ENCODE results near the gene LRP1B. TPM values are rescaled to one million over a fixed set of nuclear protein-coding genes. Genes with fewer than 3 reads are reported as not detected.

Gene LRP1B
- total RNA-seq, 2 experiments from 2014 or later, result not detected

- no peak overlapping the region for H3K4me3 Mint-ChIP-seq
- H3K36me3 Mint-ChIP-seq (ENCODE audit: low read depth), result no peaks in the 10 kb centered on the region
- CTCF ChIA-PET, result no interaction called here
- H3K27ac Mint-ChIP-seq, result no peak overlapping the region
- no peaks in the 10 kb centered on the region for H3K27me3 Mint-ChIP-seq
- H3K4me1 Mint-ChIP-seq, result no peaks in the 10 kb centered on the region
- peaks cover 15% of the 10 kb centered on the region for H3K9me3 Mint-ChIP-seq (ENCODE audit: low read depth)
- intact Hi-C loops (cut with DNase I, micrococcal nuclease), result no loop called here
- DNase-seq, result no peak
- POLR2A ChIA-PET, result no interaction called here
- no peak for ATAC-seq
These were observed 866.0 kb downstream of the LRP1B start for GRCh38 chr2:141264848-141265247.

GRCh38 chr2:141260911-141261310 lies 869.9 kb downstream of the LRP1B start:
- intact Hi-C loops (cut with DNase I, micrococcal nuclease), result no loop called here
- no peaks in the 10 kb centered on the region for H3K36me3 Mint-ChIP-seq (ENCODE audit: low read depth)
- ChIA-PET CTCF (no interaction called here), POLR2A (no interaction called here)
- no peaks in the 10 kb centered on the region for H3K4me1 Mint-ChIP-seq
- no peak overlapping the region for H3K27ac Mint-ChIP-seq
- peaks cover 11% of the 10 kb centered on the region for H3K9me3 Mint-ChIP-seq (ENCODE audit: low read depth)
- DNase-seq (no peak), ATAC-seq (no peak)
- H3K27me3 Mint-ChIP-seq, result no peaks in the 10 kb centered on the region
- H3K4me3 Mint-ChIP-seq, result no peak overlapping the region

GRCh38 chr2:141259683-141260082 lies 871.1 kb downstream of the LRP1B start:
- Mint-ChIP-seq H3K9me3 (ENCODE audit: low read depth) (peaks cover 6% of the 10 kb centered on the region), H3K27ac (no peak overlapping the region)
- POLR2A ChIA-PET, result no interaction called here

GRCh38 chr2:141242008-141242407 lies 888.8 kb downstream of the LRP1B start:
- H3K36me3 Mint-ChIP-seq (ENCODE audit: low read depth), result no peaks in the 10 kb centered on the region
- no peak for ATAC-seq
- no peaks in the 10 kb centered on the region for H3K4me1 Mint-ChIP-seq
- ChIA-PET POLR2A (no interaction called here), CTCF (no interaction called here)
- no peak overlapping the region for H3K4me3 Mint-ChIP-seq
- intact Hi-C loops (cut with DNase I, micrococcal nuclease), result no loop called here
- no peak for DNase-seq
- no peak overlapping the region for H3K27ac Mint-ChIP-seq
- no peaks in the 10 kb centered on the region for H3K27me3 Mint-ChIP-seq
- no peaks in the 10 kb centered on the region for H3K9me3 Mint-ChIP-seq (ENCODE audit: low read depth)

More at GRCh38 chr2:141259683-141260082, 871.1 kb downstream of the LRP1B start:
- intact Hi-C loops (cut with DNase I, micrococcal nuclease), result no loop called here
- ATAC-seq (no peak), DNase-seq (no peak)
- Mint-ChIP-seq H3K27me3 (no peaks in the 10 kb centered on the region), H3K4me3 (no peak overlapping the region), H3K4me1 (no peaks in the 10 kb centered on the region), H3K36me3 (ENCODE audit: low read depth) (no peaks in the 10 kb centered on the region)
- CTCF ChIA-PET, result no interaction called here

- intact Hi-C loops (cut with DNase I, micrococcal nuclease), result no loop called here
- Mint-ChIP-seq H3K36me3 (ENCODE audit: low read depth) (no peaks in the 10 kb centered on the region), H3K4me1 (no peaks in the 10 kb centered on the region), H3K4me3 (no peak overlapping the region), H3K9me3 (ENCODE audit: low read depth) (peaks cover 16% of the 10 kb centered on the region), H3K27ac (no peak overlapping the region), H3K27me3 (no peaks in the 10 kb centered on the region)
- CTCF ChIA-PET, result interaction anchor here (1.3 kb wide), 1 partner anchor 10 kb away, joined by 3 read pairs; no protein-coding TSS in a partner anchor
- ATAC-seq, result no peak
- POLR2A ChIA-PET, result no interaction called here
- no peak for DNase-seq
These were observed 904.3 kb downstream of the LRP1B start for GRCh38 chr2:141226560-141226959.

- ATAC-seq, result no peak
- Mint-ChIP-seq H3K9me3 (ENCODE audit: low read depth) (peaks cover 7% of the 10 kb centered on the region), H3K36me3 (ENCODE audit: low read depth) (no peaks in the 10 kb centered on the region), H3K4me3 (no peak overlapping the region), H3K27ac (no peak overlapping the region), H3K27me3 (no peaks in the 10 kb centered on the region), H3K4me1 (no peaks in the 10 kb centered on the region)
- ChIA-PET CTCF (no interaction called here), POLR2A (no interaction called here)
- intact Hi-C loops (cut with DNase I, micrococcal nuclease), result no loop called here
- no peak for DNase-seq
These were observed 923.8 kb downstream of the LRP1B start for GRCh38 chr2:141207036-141207385.

- intact Hi-C loops (cut with DNase I, micrococcal nuclease), result no loop called here
- DNase-seq (no peak), ATAC-seq (no peak)
- no peak overlapping the region for H3K4me3 Mint-ChIP-seq
- ChIA-PET POLR2A (no interaction called here), CTCF (no interaction called here)
- no peaks in the 10 kb centered on the region for H3K27me3 Mint-ChIP-seq
- H3K36me3 Mint-ChIP-seq (ENCODE audit: low read depth), result no peaks in the 10 kb centered on the region
- no peak overlapping the region for H3K27ac Mint-ChIP-seq
- peaks cover 14% of the 10 kb centered on the region for H3K9me3 Mint-ChIP-seq (ENCODE audit: low read depth)
- no peaks in the 10 kb centered on the region for H3K4me1 Mint-ChIP-seq
These were observed 929.7 kb downstream of the LRP1B start for GRCh38 chr2:141201016-141201565.

- CTCF ChIA-PET, result no interaction called here
- peaks cover 14% of the 10 kb centered on the region for H3K9me3 Mint-ChIP-seq (ENCODE audit: low read depth)
These were observed 930.6 kb downstream of the LRP1B start for GRCh38 chr2:141200191-141200590.

GRCh38 chr2:141199711-141200110 lies 931.1 kb downstream of the LRP1B start:
- intact Hi-C loops (cut with DNase I, micrococcal nuclease), result no loop called here
- DNase-seq (no peak), ATAC-seq (no peak)
- H3K36me3 Mint-ChIP-seq (ENCODE audit: low read depth), result no peaks in the 10 kb centered on the region
- no peaks in the 10 kb centered on the region for H3K27me3 Mint-ChIP-seq
- ChIA-PET CTCF (no interaction called here), POLR2A (no interaction called here)
- H3K4me1 Mint-ChIP-seq, result no peaks in the 10 kb centered on the region
- no peak overlapping the region for H3K4me3 Mint-ChIP-seq
- H3K9me3 Mint-ChIP-seq (ENCODE audit: low read depth), result peaks cover 14% of the 10 kb centered on the region
- no peak overlapping the region for H3K27ac Mint-ChIP-seq

More at GRCh38 chr2:141200191-141200590, 930.6 kb downstream of the LRP1B start:
- Mint-ChIP-seq H3K27ac (no peak overlapping the region), H3K36me3 (ENCODE audit: low read depth) (no peaks in the 10 kb centered on the region), H3K4me3 (no peak overlapping the region), H3K4me1 (no peaks in the 10 kb centered on the region), H3K27me3 (no peaks in the 10 kb centered on the region)
- DNase-seq, result no peak
- POLR2A ChIA-PET, result no interaction called here
- ATAC-seq, result no peak
- intact Hi-C loops (cut with DNase I, micrococcal nuclease), result no loop called here

- CTCF ChIA-PET, result no interaction called here
- no peak for DNase-seq
- no peak for ATAC-seq
- intact Hi-C loops (cut with DNase I, micrococcal nuclease), result no loop called here
- Mint-ChIP-seq H3K27me3 (no peaks in the 10 kb centered on the region), H3K27ac (no peak overlapping the region), H3K36me3 (ENCODE audit: low read depth) (no peaks in the 10 kb centered on the region), H3K4me1 (no peaks in the 10 kb centered on the region), H3K4me3 (no peak overlapping the region), H3K9me3 (ENCODE audit: low read depth) (peaks cover 12% of the 10 kb centered on the region)
- POLR2A ChIA-PET, result no interaction called here
These were observed 935.7 kb downstream of the LRP1B start for GRCh38 chr2:141195087-141195486.

- CTCF ChIA-PET, result no interaction called here
- Mint-ChIP-seq H3K4me3 (no peak overlapping the region), H3K9me3 (ENCODE audit: low read depth) (peaks cover 3% of the 10 kb centered on the region), H3K4me1 (no peaks in the 10 kb centered on the region), H3K36me3 (ENCODE audit: low read depth) (no peaks in the 10 kb centered on the region), H3K27me3 (no peaks in the 10 kb centered on the region), H3K27ac (no peak overlapping the region)
- ATAC-seq (no peak), DNase-seq (no peak)
- POLR2A ChIA-PET, result no interaction called here
- intact Hi-C loops (cut with DNase I, micrococcal nuclease), result no loop called here
These were observed 943.8 kb downstream of the LRP1B start for GRCh38 chr2:141187075-141187439.

- H3K4me3 Mint-ChIP-seq, result no peak overlapping the region
- intact Hi-C loops (cut with DNase I, micrococcal nuclease), result no loop called here
- H3K27me3 Mint-ChIP-seq, result no peaks in the 10 kb centered on the region
- peaks cover 3% of the 10 kb centered on the region for H3K9me3 Mint-ChIP-seq (ENCODE audit: low read depth)
- no peaks in the 10 kb centered on the region for H3K4me1 Mint-ChIP-seq
- no peak for ATAC-seq
- H3K27ac Mint-ChIP-seq, result no peak overlapping the region
- no peak for DNase-seq
- ChIA-PET POLR2A (no interaction called here), CTCF (no interaction called here)
- no peaks in the 10 kb centered on the region for H3K36me3 Mint-ChIP-seq (ENCODE audit: low read depth)
These were observed 944.3 kb downstream of the LRP1B start for GRCh38 chr2:141186413-141187074.

- H3K27ac Mint-ChIP-seq, result no peak overlapping the region
- no peaks in the 10 kb centered on the region for H3K9me3 Mint-ChIP-seq (ENCODE audit: low read depth)
- H3K27me3 Mint-ChIP-seq, result no peaks in the 10 kb centered on the region
- DNase-seq, result no peak
- no peaks in the 10 kb centered on the region for H3K36me3 Mint-ChIP-seq (ENCODE audit: low read depth)
- POLR2A ChIA-PET, result no interaction called here
- H3K4me1 Mint-ChIP-seq, result no peaks in the 10 kb centered on the region
- no peak overlapping the region for H3K4me3 Mint-ChIP-seq
- intact Hi-C loops (cut with DNase I, micrococcal nuclease), result no loop called here
- ATAC-seq, result no peak
- CTCF ChIA-PET, result interaction anchor here (0.6 kb wide), 1 partner anchor 778 kb away, joined by 3 read pairs; no protein-coding TSS in a partner anchor
These were observed 948.6 kb downstream of the LRP1B start for GRCh38 chr2:141182246-141182645.
